K562 (cell line): ENCODE results near the gene IGLON5. TPM values are rescaled to one million over a fixed set of nuclear protein-coding genes. Genes with fewer than 3 reads are reported as not detected.

ENCODE experiments used
- CBFA2T3 ChIP-seq: fragments of 450-650 bp; IDR thresholded peaks from 2 replicates; pipeline ENCODE4 v1.6.1; 2017
- EZH2 ChIP-seq: IDR thresholded peaks from 2 replicates; pipeline ENCODE4 v1.6.1; 2012; ENCODE audit warnings: low read depth, mild to moderate bottlenecking, inconsistent platforms, low read length, borderline replicate concordance
- FOXP1 ChIP-seq: sonication (generic); formaldehyde crosslinking; IDR thresholded peaks from 2 replicates; pipeline ENCODE4 v1.8.0; 2022; ENCODE audit warnings: mild to moderate bottlenecking, missing genetic modification reagents
- GTF2E2 ChIP-seq: fragments of 200-800 bp; sonication (Bioruptor generic); IDR thresholded peaks from 2 replicates; pipeline ENCODE4 v1.6.1; 2016; ENCODE audit warnings: missing genetic modification characterization, missing compliant biosample characterization
- JUND ChIP-seq, 2 experiments: IDR thresholded peaks; 2 replicates in 1 of 2; 3 replicates in 1 of 2; pipeline ENCODE4 v1.6.1; 2011; ENCODE audit warnings: borderline replicate concordance in 2 of 2, low read depth in 2 of 2, low read length in 2 of 2, improper control_type of control experiment in 1 of 2, missing biosample characterization in 1 of 2, missing genetic modification characterization in 1 of 2, missing genetic modification reagents in 1 of 2
- KLF10 ChIP-seq: fragments of 250-450 bp; sonication (Bioruptor Pico); IDR thresholded peaks from 2 replicates; pipeline ENCODE4 v1.6.1; 2021; ENCODE audit warnings: matching md5 sums
- MECOM ChIP-seq: fragments of 250-450 bp; sonication (Bioruptor Pico); IDR thresholded peaks from 2 replicates; pipeline ENCODE4 v1.8.0; 2022; ENCODE audit warnings: inconsistent platforms
- NBN ChIP-seq: fragments of 450-650 bp; IDR thresholded peaks from 2 replicates; pipeline ENCODE4 v1.6.1; 2016; ENCODE audit warnings: low read depth, mild to moderate bottlenecking
- PCBP1 ChIP-seq: fragments of 200-400 bp; formaldehyde crosslinking; IDR thresholded peaks from 2 replicates; pipeline ENCODE4 v1.6.1; 2018; ENCODE audit warnings: mild to moderate bottlenecking, low read depth, low read length; ENCODE audit not compliant: poor library complexity, severe bottlenecking
- PHF21A ChIP-seq: fragments of 450-650 bp; IDR thresholded peaks from 2 replicates; pipeline ENCODE4 v1.6.1; 2017; ENCODE audit warnings: low read depth, borderline replicate concordance
- PTRF ChIP-seq: fragments of 450-650 bp; IDR thresholded peaks from 2 replicates; pipeline ENCODE4 v1.6.1; 2016; ENCODE audit warnings: mild to moderate bottlenecking, missing genetic modification characterization, missing compliant biosample characterization
- PTTG1 ChIP-seq: fragments of 450-650 bp; IDR thresholded peaks from 2 replicates; pipeline ENCODE4 v1.6.1; 2016; ENCODE audit warnings: low read depth, mild to moderate bottlenecking, missing genetic modification characterization, missing compliant biosample characterization
- SIRT6 ChIP-seq: IDR thresholded peaks from one replicate; pipeline ENCODE4 v1.6.1; 2012; ENCODE audit warnings: low read depth, mild to moderate bottlenecking, control low read depth, inconsistent platforms, low read length, moderate library complexity
- SP2 ChIP-seq: IDR thresholded peaks from 2 replicates; pipeline ENCODE4 v1.6.1; 2011; ENCODE audit warnings: mild to moderate bottlenecking, low read depth, low read length, moderate library complexity; ENCODE audit not compliant: poor library complexity, severe bottlenecking; ENCODE audit errors: extremely low read depth
- XRCC3 ChIP-seq: fragments of 450-650 bp; IDR thresholded peaks from 2 replicates; pipeline ENCODE4 v1.6.1; 2017; ENCODE audit warnings: mild to moderate bottlenecking, moderate library complexity
- ZNF121 ChIP-seq: sonication (generic); formaldehyde crosslinking; conservative IDR thresholded peaks from 2 replicates; pipeline ENCODE4 v1.8.0; 2022; ENCODE audit warnings: missing genetic modification reagents
- ZNF263 ChIP-seq: sonication (generic); formaldehyde crosslinking; IDR thresholded peaks from 2 replicates; pipeline ENCODE4 v1.8.0; 2022; ENCODE audit warnings: mild to moderate bottlenecking, missing genetic modification reagents, borderline replicate concordance
- ZNF77 ChIP-seq: fragments of 250-450 bp; sonication (Bioruptor Pico); IDR thresholded peaks from 2 replicates; pipeline ENCODE4 v1.5.0; 2020
- polyA plus RNA-seq, 8 experiments: library from polyadenylated mRNA; depleted of rRNA in 4 of 8; stranded (reverse) in 5 of 8; unstranded in 3 of 8; fragments of >200 nt; fragmentation: Nextera tagmentation in 2 of 8; fragmentation: Illumina TruSeq in 1 of 8; extraction: Ambion mirVana in 2 of 8; extraction: Trizol in 1 of 8; gene quantifications; 2 replicates each; pipeline versions ENCODE4 v1.2.1 to v1.2.3, GENCODE V29; 2011 to 2014; ENCODE audit warnings: inconsistent platforms in 1 of 8, missing spikeins in 1 of 8
- total RNA-seq, 7 experiments: library from RNA; depleted of rRNA in 6 of 7; stranded (reverse); fragments of >200 nt in 6 of 7; fragmentation: Illumina TruSeq in 2 of 7; extraction: Trizol in 2 of 7; gene quantifications; 2 replicates each; pipeline versions ENCODE4 v1.2.1 to v1.2.3, GENCODE V29; 2011 to 2021; ENCODE audit warnings: low replicate concordance in 1 of 7
- TF ChIP-seq, protein P1 (sequence below): sonication (generic); formaldehyde crosslinking; IDR thresholded peaks from 2 replicates; pipeline ENCODE4 v1.8.1; 2023; ENCODE audit warnings: mild to moderate bottlenecking, missing genetic modification reagents, moderate library complexity
- TF ChIP-seq, protein P2 (sequence below), 3 experiments: fragments of 200-800 bp in 1 of 3; sonication (Bioruptor generic) in 1 of 3; sonication (generic) in 1 of 3; formaldehyde crosslinking in 1 of 3; IDR thresholded peaks; 2 replicates each; pipeline versions ENCODE4 v1.6.1 to v1.8.0; 2016 to 2022; ENCODE audit warnings: mild to moderate bottlenecking in 2 of 3, missing compliant biosample characterization in 2 of 3, missing genetic modification characterization in 2 of 3, missing genetic modification reagents in 1 of 3
- TF ChIP-seq, protein P3 (sequence below): sonication (generic); formaldehyde crosslinking; IDR thresholded peaks from 2 replicates; pipeline ENCODE4 v1.8.0; 2022; ENCODE audit warnings: mild to moderate bottlenecking, low read depth, missing genetic modification reagents

The IGLON5 gene
- total and polyA plus RNA-seq, 9 of the 15 experiments (the other 6 are each of a cell fraction or from before 2014, with no cell fraction given), result 0.03 to 0.22 (median 0.14) TPM; not detected in 2

DNA sequence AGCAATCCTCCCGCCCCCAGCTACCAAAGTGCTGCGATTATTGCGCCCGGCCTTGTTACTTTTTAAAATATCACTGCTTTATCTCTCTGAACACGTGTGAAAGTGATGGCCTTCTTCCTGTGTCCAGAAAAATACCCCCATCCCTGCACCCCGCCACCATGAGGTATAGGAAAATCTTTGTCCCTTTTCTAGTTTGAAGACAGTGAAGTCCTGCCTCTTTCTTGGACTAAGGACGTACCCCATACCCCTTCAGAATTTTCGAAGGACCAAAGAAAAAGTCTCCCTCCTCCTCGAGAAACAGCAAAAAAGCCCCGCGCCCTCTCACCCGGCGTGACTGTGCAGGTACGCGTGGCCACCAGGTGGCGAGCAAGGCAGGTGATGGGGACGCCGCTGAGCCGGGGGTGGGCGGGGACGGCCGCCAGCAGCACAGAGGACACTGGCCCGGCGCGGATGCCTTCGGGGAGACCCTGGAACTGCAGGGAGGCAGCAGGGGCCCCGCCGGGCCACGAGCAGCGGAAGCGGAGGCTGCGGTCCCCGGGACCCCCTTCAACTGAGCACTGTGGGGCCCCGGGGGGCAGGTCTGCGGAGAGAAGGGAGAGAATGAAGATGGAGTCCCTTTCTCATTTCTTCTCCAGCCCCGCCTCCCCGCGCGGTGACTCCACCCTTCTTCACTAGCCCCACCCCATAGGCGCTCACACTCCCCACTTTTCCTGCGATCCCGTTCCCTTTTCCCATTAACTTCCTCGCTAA, 27.3 kb downstream of the IGLON5 start (continued):
- TF ChIP-seq, protein P1, sequence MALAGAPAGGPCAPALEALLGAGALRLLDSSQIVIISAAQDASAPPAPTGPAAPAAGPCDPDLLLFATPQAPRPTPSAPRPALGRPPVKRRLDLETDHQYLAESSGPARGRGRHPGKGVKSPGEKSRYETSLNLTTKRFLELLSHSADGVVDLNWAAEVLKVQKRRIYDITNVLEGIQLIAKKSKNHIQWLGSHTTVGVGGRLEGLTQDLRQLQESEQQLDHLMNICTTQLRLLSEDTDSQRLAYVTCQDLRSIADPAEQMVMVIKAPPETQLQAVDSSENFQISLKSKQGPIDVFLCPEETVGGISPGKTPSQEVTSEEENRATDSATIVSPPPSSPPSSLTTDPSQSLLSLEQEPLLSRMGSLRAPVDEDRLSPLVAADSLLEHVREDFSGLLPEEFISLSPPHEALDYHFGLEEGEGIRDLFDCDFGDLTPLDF (CRISPR knock-in tag), result 0 out of 2 replicates have a peak, but pooled peaks have one; percentile 16
- TF ChIP-seq CBFA2T3 (peak; percentile 47), FOXP1 (CRISPR knock-in tag) (peak; percentile 64; the same call in 1 of the 2 replicates), KLF10 (CRISPR knock-in tag) (no peak), GTF2E2 (tag) (0 out of 2 replicates have a peak, but pooled peaks have one; percentile 13), PCBP1 (peak; percentile 76), JUND (IDR thresholded peaks at IDR 0.05; ENCODE audit: borderline replicate concordance, low read depth, low read length) (peak; percentile 43), JUND (tag; IDR thresholded peaks at IDR 0.05; ENCODE audit: borderline replicate concordance, low read depth, low read length) (no peak), MECOM (CRISPR knock-in tag) (0 out of 2 replicates have a peak, but pooled peaks have one; percentile 31), SIRT6 (no peak), NBN (peak; percentile 54; the same call in 1 of the 2 replicates), PTTG1 (tag) (no peak), EZH2 (no peak), ZNF263 (peak; percentile 90), XRCC3 (no peak), SP2 (no peak), PHF21A (0 out of 2 replicates have a peak, but pooled peaks have one; percentile 22), ZNF77 (no peak), PTRF (tag) (no peak), ZNF121 (CRISPR knock-in tag) (no peak)
- TF ChIP-seq, protein P2, sequence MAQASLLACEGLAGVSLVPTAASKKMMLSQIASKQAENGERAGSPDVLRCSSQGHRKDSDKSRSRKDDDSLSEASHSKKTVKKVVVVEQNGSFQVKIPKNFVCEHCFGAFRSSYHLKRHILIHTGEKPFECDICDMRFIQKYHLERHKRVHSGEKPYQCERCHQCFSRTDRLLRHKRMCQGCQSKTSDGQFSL (CRISPR knock-in tag; IDR thresholded peaks at IDR 0.05), result peak; percentile 82
- TF ChIP-seq, protein P2 (tag; IDR thresholded peaks at IDR 0.05), result no peak
- TF ChIP-seq, protein P3, sequence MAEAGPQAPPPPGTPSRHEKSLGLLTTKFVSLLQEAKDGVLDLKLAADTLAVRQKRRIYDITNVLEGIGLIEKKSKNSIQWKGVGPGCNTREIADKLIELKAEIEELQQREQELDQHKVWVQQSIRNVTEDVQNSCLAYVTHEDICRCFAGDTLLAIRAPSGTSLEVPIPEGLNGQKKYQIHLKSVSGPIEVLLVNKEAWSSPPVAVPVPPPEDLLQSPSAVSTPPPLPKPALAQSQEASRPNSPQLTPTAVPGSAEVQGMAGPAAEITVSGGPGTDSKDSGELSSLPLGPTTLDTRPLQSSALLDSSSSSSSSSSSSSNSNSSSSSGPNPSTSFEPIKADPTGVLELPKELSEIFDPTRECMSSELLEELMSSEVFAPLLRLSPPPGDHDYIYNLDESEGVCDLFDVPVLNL (CRISPR knock-in tag), result no peak
